ENCODE results near the gene CSMD2. TPM values are rescaled to one million over a fixed set of nuclear protein-coding genes. Genes with fewer than 3 reads are reported as not detected.
A peak's percentile ranks its signal among the peaks of the same experiment; 100 is the strongest.

Gene CSMD2
- polyA plus RNA-seq, 1 donor, result 0.36 TPM

GRCh38 chr1:33637846-33638440 is 527.1 kb downstream of the CSMD2 start:
- Histone ChIP-seq H3K4me1 (ENCODE audit: control insufficient read depth, insufficient read depth, low read length) (no peaks in the 10 kb centered on the region), H3K27ac (ENCODE audit: low read length) (no peak overlapping the region), H3K4me3 (ENCODE audit: low read length) (no peak overlapping the region), H3K36me3 (ENCODE audit: control insufficient read depth, insufficient read depth, low read length) (no peaks in the 10 kb centered on the region), H3K9me3 (ENCODE audit: control insufficient read depth, low read depth, low read length) (peaks cover 3% of the 10 kb centered on the region), H3K27me3 (ENCODE audit: control insufficient read depth, insufficient read depth, low read length) (peaks cover 19% of the 10 kb centered on the region)
- DNase-seq, result no peak
- WGBS (ENCODE audit: insufficient coverage, low lambda C conversion rate), result no CpG with 5 or more reads among the region's 7 CpGs

GRCh38 chr1:33636209-33636608 is 528.8 kb downstream of the CSMD2 start:
- WGBS (ENCODE audit: insufficient coverage, low lambda C conversion rate), result no CpG with 5 or more reads among the region's 14 CpGs
- H3K4me3 ChIP-seq (ENCODE audit: low read length), result no peak overlapping the region

GRCh38 chr1:33635336-33636012 is 529.6 kb downstream of the CSMD2 start:
- H3K27ac ChIP-seq (ENCODE audit: low read length), result no peak overlapping the region
- H3K27me3 ChIP-seq (ENCODE audit: control insufficient read depth, insufficient read depth, low read length), result peaks cover 19% of the 10 kb centered on the region
- DNase-seq, result no peak
- no peaks in the 10 kb centered on the region for H3K36me3 ChIP-seq (ENCODE audit: control insufficient read depth, insufficient read depth, low read length)
- WGBS (ENCODE audit: insufficient coverage, low lambda C conversion rate), result no CpG with 5 or more reads among the region's 7 CpGs
- no peak overlapping the region for H3K4me3 ChIP-seq (ENCODE audit: low read length)
- H3K9me3 ChIP-seq (ENCODE audit: control insufficient read depth, low read depth, low read length), result peaks cover 3% of the 10 kb centered on the region
- H3K4me1 ChIP-seq (ENCODE audit: control insufficient read depth, insufficient read depth, low read length), result no peaks in the 10 kb centered on the region

More at GRCh38 chr1:33636209-33636608, 528.8 kb downstream of the CSMD2 start:
- Histone ChIP-seq H3K9me3 (ENCODE audit: control insufficient read depth, low read depth, low read length) (peaks cover 3% of the 10 kb centered on the region), H3K27ac (ENCODE audit: low read length) (no peak overlapping the region), H3K36me3 (ENCODE audit: control insufficient read depth, insufficient read depth, low read length) (no peaks in the 10 kb centered on the region), H3K4me1 (ENCODE audit: control insufficient read depth, insufficient read depth, low read length) (no peaks in the 10 kb centered on the region), H3K27me3 (ENCODE audit: control insufficient read depth, insufficient read depth, low read length) (peaks cover 19% of the 10 kb centered on the region)
- no peak for DNase-seq

- WGBS (ENCODE audit: insufficient coverage, low lambda C conversion rate), result 100% methylated on average over 1 of the region's 9 CpGs
- H3K9me3 ChIP-seq (ENCODE audit: control insufficient read depth, low read depth, low read length), result peaks cover 3% of the 10 kb centered on the region
- H3K4me3 ChIP-seq (ENCODE audit: low read length), result no peak overlapping the region
- H3K27me3 ChIP-seq (ENCODE audit: control insufficient read depth, insufficient read depth, low read length), result peaks cover 19% of the 10 kb centered on the region
- H3K4me1 ChIP-seq (ENCODE audit: control insufficient read depth, insufficient read depth, low read length), result no peaks in the 10 kb centered on the region
- DNase-seq, result peak; percentile 10 to 20
- no peaks in the 10 kb centered on the region for H3K36me3 ChIP-seq (ENCODE audit: control insufficient read depth, insufficient read depth, low read length)
- H3K27ac ChIP-seq (ENCODE audit: low read length), result no peak overlapping the region
Observed at GRCh38 chr1:33634806-33635205, 530.2 kb downstream of the CSMD2 start.

GRCh38 chr1:33634143-33634542 is 530.9 kb downstream of the CSMD2 start:
- H3K36me3 ChIP-seq (ENCODE audit: control insufficient read depth, insufficient read depth, low read length), result no peaks in the 10 kb centered on the region
- no peaks in the 10 kb centered on the region for H3K4me1 ChIP-seq (ENCODE audit: control insufficient read depth, insufficient read depth, low read length)
- WGBS (ENCODE audit: insufficient coverage, low lambda C conversion rate), result no CpG with 5 or more reads among the region's 5 CpGs
- H3K27ac ChIP-seq (ENCODE audit: low read length), result no peak overlapping the region
- H3K4me3 ChIP-seq (ENCODE audit: low read length), result no peak overlapping the region
- no peak for DNase-seq
- H3K27me3 ChIP-seq (ENCODE audit: control insufficient read depth, insufficient read depth, low read length), result peaks cover 19% of the 10 kb centered on the region
- peaks cover 3% of the 10 kb centered on the region for H3K9me3 ChIP-seq (ENCODE audit: control insufficient read depth, low read depth, low read length)

GRCh38 chr1:33633019-33633801 is 531.8 kb downstream of the CSMD2 start:
- WGBS (ENCODE audit: insufficient coverage, low lambda C conversion rate), result 40% methylated on average over 2 of the region's 29 CpGs
- H3K4me3 ChIP-seq (ENCODE audit: low read length), result no peak overlapping the region
- no peaks in the 10 kb centered on the region for H3K36me3 ChIP-seq (ENCODE audit: control insufficient read depth, insufficient read depth, low read length)
- no peaks in the 10 kb centered on the region for H3K4me1 ChIP-seq (ENCODE audit: control insufficient read depth, insufficient read depth, low read length)
- H3K27ac ChIP-seq (ENCODE audit: low read length), result no peak overlapping the region
- peak; percentile 69 to 80 for DNase-seq
- peaks cover 3% of the 10 kb centered on the region for H3K9me3 ChIP-seq (ENCODE audit: control insufficient read depth, low read depth, low read length)
- H3K27me3 ChIP-seq (ENCODE audit: control insufficient read depth, insufficient read depth, low read length), result peaks cover 17% of the 10 kb centered on the region

- WGBS (ENCODE audit: insufficient coverage, low lambda C conversion rate), result 89% methylated on average over 1 of the region's 1 CpG
- H3K27ac ChIP-seq (ENCODE audit: low read length), result no peak overlapping the region
- H3K9me3 ChIP-seq (ENCODE audit: control insufficient read depth, low read depth, low read length), result peaks cover 3% of the 10 kb centered on the region
- no peaks in the 10 kb centered on the region for H3K36me3 ChIP-seq (ENCODE audit: control insufficient read depth, insufficient read depth, low read length)
- DNase-seq, result no peak
- peaks cover 17% of the 10 kb centered on the region for H3K27me3 ChIP-seq (ENCODE audit: control insufficient read depth, insufficient read depth, low read length)
- no peak overlapping the region for H3K4me3 ChIP-seq (ENCODE audit: low read length)
- no peaks in the 10 kb centered on the region for H3K4me1 ChIP-seq (ENCODE audit: control insufficient read depth, insufficient read depth, low read length)
Observed at GRCh38 chr1:33630686-33631085, 534.3 kb downstream of the CSMD2 start.

- H3K4me1 ChIP-seq (ENCODE audit: control insufficient read depth, insufficient read depth, low read length), result no peaks in the 10 kb centered on the region
- H3K27ac ChIP-seq (ENCODE audit: low read length), result no peak overlapping the region
- no CpG with 5 or more reads among the region's 4 CpGs for WGBS (ENCODE audit: insufficient coverage, low lambda C conversion rate)
- peaks cover 3% of the 10 kb centered on the region for H3K9me3 ChIP-seq (ENCODE audit: control insufficient read depth, low read depth, low read length)
- H3K4me3 ChIP-seq (ENCODE audit: low read length), result no peak overlapping the region
- no peaks in the 10 kb centered on the region for H3K36me3 ChIP-seq (ENCODE audit: control insufficient read depth, insufficient read depth, low read length)
- H3K27me3 ChIP-seq (ENCODE audit: control insufficient read depth, insufficient read depth, low read length), result no peaks in the 10 kb centered on the region
- no peak for DNase-seq
Observed at GRCh38 chr1:33626801-33627200, 538.2 kb downstream of the CSMD2 start.

- H3K27me3 ChIP-seq (ENCODE audit: control insufficient read depth, insufficient read depth, low read length), result no peaks in the 10 kb centered on the region
- H3K9me3 ChIP-seq (ENCODE audit: control insufficient read depth, low read depth, low read length), result peaks cover 3% of the 10 kb centered on the region
- H3K27ac ChIP-seq (ENCODE audit: low read length), result no peak overlapping the region
- H3K4me1 ChIP-seq (ENCODE audit: control insufficient read depth, insufficient read depth, low read length), result no peaks in the 10 kb centered on the region
- no peak for DNase-seq
- H3K36me3 ChIP-seq (ENCODE audit: control insufficient read depth, insufficient read depth, low read length), result no peaks in the 10 kb centered on the region
- no CpG with 5 or more reads among the region's 35 CpGs for WGBS (ENCODE audit: insufficient coverage, low lambda C conversion rate)
- no peak overlapping the region for H3K4me3 ChIP-seq (ENCODE audit: low read length)
Observed at GRCh38 chr1:33624991-33625870, 539.8 kb downstream of the CSMD2 start.
